M059J (cell line): ENCODE results near the gene TLE4. TPM values are rescaled to one million over a fixed set of nuclear protein-coding genes. Genes with fewer than 3 reads are reported as not detected.
A peak's percentile ranks its signal among the peaks of the same experiment; 100 is the strongest.
"Not testable (repeated sequence)": the region's sequence is repeated elsewhere in the genome, so short reads cannot be mapped to it uniquely, and the experiment has no call there.

Experiments used
- DNase-seq: peaks from one replicate; pipeline ENCODE4 v3.0.0-alpha.2; 2012; ENCODE audit warnings: low read depth
- total RNA-seq: library from RNA; depleted of rRNA; stranded (reverse); fragments of >200 nt; shearing (Covaris generic); gene quantifications from 2 replicates; pipeline ENCODE4 v1.2.3, GENCODE V29; 2014

The TLE4 gene
- total RNA-seq, 1 experiment from 2014 or later: 307 TPM

- DNase-seq: peak; percentile 46
These were observed 65.6 kb downstream of the TLE4 start for GRCh38 chr9:79637177-79637925.

- DNase-seq: peak; percentile 26
These were observed 67.0 kb downstream of the TLE4 start for GRCh38 chr9:79638806-79639205.

- peak; percentile 44 for DNase-seq
These were observed 67.6 kb downstream of the TLE4 start for GRCh38 chr9:79639354-79639753.

GRCh38 chr9:79640067-79640466 lies 68.3 kb downstream of the TLE4 start:
- not testable (repeated sequence) for DNase-seq

- no peak for DNase-seq
These were observed 69.3 kb downstream of the TLE4 start for GRCh38 chr9:79641070-79641469.

GRCh38 chr9:79642671-79643070 lies 70.9 kb downstream of the TLE4 start:
- DNase-seq: no peak

GRCh38 chr9:79644048-79644447 lies 72.3 kb downstream of the TLE4 start:
- DNase-seq: no peak

- peak; percentile 53 for DNase-seq
These were observed 72.8 kb downstream of the TLE4 start for GRCh38 chr9:79644601-79645000.

GRCh38 chr9:79645110-79645509 lies 73.3 kb downstream of the TLE4 start:
- no peak for DNase-seq

- DNase-seq: no peak
These were observed 74.3 kb downstream of the TLE4 start for GRCh38 chr9:79646096-79646495.

- no peak for DNase-seq
These were observed 79.6 kb downstream of the TLE4 start for GRCh38 chr9:79651251-79651795.

GRCh38 chr9:79652598-79652997 lies 80.8 kb downstream of the TLE4 start:
- peak; percentile 83 for DNase-seq

GRCh38 chr9:79654591-79655382 lies 83.0 kb downstream of the TLE4 start:
- not testable (repeated sequence) for DNase-seq

GRCh38 chr9:79655551-79655950 lies 83.8 kb downstream of the TLE4 start:
- DNase-seq: no peak

- no peak for DNase-seq
These were observed 84.4 kb downstream of the TLE4 start for GRCh38 chr9:79656169-79656568.

GRCh38 chr9:79657891-79658290 lies 86.1 kb downstream of the TLE4 start:
- DNase-seq: no peak

GRCh38 chr9:79658926-79659325 lies 87.2 kb downstream of the TLE4 start:
- no peak for DNase-seq

GRCh38 chr9:79660615-79661014 lies 88.8 kb downstream of the TLE4 start:
- no peak for DNase-seq

GRCh38 chr9:79661279-79661678 lies 89.5 kb downstream of the TLE4 start:
- no peak for DNase-seq

GRCh38 chr9:79661886-79662536 lies 90.2 kb downstream of the TLE4 start:
- DNase-seq: no peak

GRCh38 chr9:79662537-79662956 lies 90.8 kb downstream of the TLE4 start:
- no peak for DNase-seq

- no peak for DNase-seq
These were observed 91.5 kb downstream of the TLE4 start for GRCh38 chr9:79663300-79663699.
